Measurements from ENCODE around the gene TMEM106A.
"Not testable (repeated sequence)": the region's sequence is repeated elsewhere in the genome, so short reads cannot be mapped to it uniquely, and the experiment has no call there.

TMEM106A gene

GRCh38 chr17:43211480-43212402 lies at the start of gene TMEM106A:
Gene TMEM106A (plus strand): TSS chr17:43211875. CDS start chr17:43213042, 1,167 bp downstream.
- peak; percentile 7 to 19 for DNase-seq

- not testable (repeated sequence) for DNase-seq
Measured at GRCh38 chr17:43165971-43166370, 45.7 kb upstream of the TMEM106A start.

GRCh38 chr17:43169561-43170139 lies 42.0 kb upstream of the TMEM106A start:
- DNase-seq: no peak

GRCh38 chr17:43170140-43170765 lies 41.4 kb upstream of the TMEM106A start:
- peak; percentile 74 to 94 for DNase-seq

- DNase-seq: peak; percentile 95 to 98
Measured at GRCh38 chr17:43170766-43171585, 40.7 kb upstream of the TMEM106A start, which contains the start of gene NBR1. Gene NBR1 (plus strand): TSS chr17:43171214. CDS start chr17:43175800, 4,586 bp downstream.

- peak; percentile 4 to 30 for DNase-seq
Measured at GRCh38 chr17:43171586-43172487, 39.8 kb upstream of the TMEM106A start.

- DNase-seq: no peak
Measured at GRCh38 chr17:43175213-43176118, 36.2 kb upstream of the TMEM106A start.

- DNase-seq: no peak
Measured at GRCh38 chr17:43176119-43176570, 35.5 kb upstream of the TMEM106A start.

- DNase-seq: no peak
Measured at GRCh38 chr17:43183921-43184320, 27.8 kb upstream of the TMEM106A start.

GRCh38 chr17:43186656-43187055 lies 25.0 kb upstream of the TMEM106A start:
- not testable (repeated sequence) for DNase-seq

- DNase-seq: no peak
Measured at GRCh38 chr17:43193251-43193650, 18.4 kb upstream of the TMEM106A start.

GRCh38 chr17:43199633-43200032 lies 12.0 kb upstream of the TMEM106A start:
- no peak for DNase-seq

- no peak for DNase-seq
Measured at GRCh38 chr17:43200127-43200526, 11.5 kb upstream of the TMEM106A start.

GRCh38 chr17:43203013-43203412 lies 8.7 kb upstream of the TMEM106A start:
- DNase-seq: not testable (repeated sequence)

GRCh38 chr17:43210576-43210975 lies 1.1 kb upstream of the TMEM106A start:
- DNase-seq: no peak

- no peak for DNase-seq
Measured at GRCh38 chr17:43211123-43211479, 574 bp upstream of the TMEM106A start.

- DNase-seq: no peak
Measured at GRCh38 chr17:43212641-43213490, 1.2 kb downstream of the TMEM106A start.

GRCh38 chr17:43213545-43213944 lies 1.9 kb downstream of the TMEM106A start:
- no peak for DNase-seq

- DNase-seq: no peak
Measured at GRCh38 chr17:43215341-43215740, 3.7 kb downstream of the TMEM106A start.
